Right cardiac atrium (tissue), 5 donors: ENCODE measurements around the gene PFKFB3. TPM values are rescaled to one million over a fixed set of nuclear protein-coding genes. Genes with fewer than 3 reads are reported as not detected.
"Not testable (repeated sequence)": the region's sequence is repeated elsewhere in the genome, so short reads cannot be mapped to it uniquely, and the experiment has no call there.

Experiments used
- ATAC-seq, 2 donors: fragments of 200-7000 bp; cut with Tn5 transposase; one replicate each; pipeline versions ENCODE4 v1.8.0 to v1.9.1; 2020; ENCODE audit warnings: moderate library complexity in 2 of 2, mild to moderate bottlenecking in 1 of 2
- DNase-seq, 3 donors: peaks; one replicate each; pipeline ENCODE4 v3.0.0-alpha.2; 2020
- H3K27ac ChIP-seq: one replicate; pipeline ENCODE4 v1.5.1; 2013; ENCODE audit warnings: mild to moderate bottlenecking, low read length, control low read depth, moderate library complexity
- H3K27me3 ChIP-seq: one replicate; pipeline ENCODE4 v1.6.1; 2013; ENCODE audit not compliant: control insufficient read depth, insufficient read depth
- H3K4me1 ChIP-seq: one replicate; pipeline ENCODE4 v1.6.1; 2013; ENCODE audit warnings: low read length; ENCODE audit not compliant: control insufficient read depth, insufficient read depth
- H3K4me3 ChIP-seq: one replicate; pipeline ENCODE4 v1.5.1; 2013; ENCODE audit warnings: low read length, control low read depth
- H3K9me3 ChIP-seq: one replicate; pipeline ENCODE4 v1.6.1; 2013; ENCODE audit warnings: low read length; ENCODE audit not compliant: control insufficient read depth
- WGBS: extraction: QIAGEN DNeasy Blood & Tissue Kit; methylation state at CpG from one replicate; pipeline ENCODE4 v1.1.7; 2013; 5-methylcytosine and 5-hydroxymethylcytosine counted together
- intact Hi-C, 4 donors: fragments of 100-400 bp; cut with DNase I; formaldehyde crosslinking; loops; one replicate each; pipeline versions ENCODE4 v1.11.0 to v1.14.0; 2022 to 2023
- polyA plus RNA-seq: library from polyadenylated mRNA; stranded (reverse); fragments of 200-250 nt; gene quantifications from one replicate; pipeline ENCODE4 v1.2.3, GENCODE V29; 2013
- total RNA-seq, 4 donors: library from RNA; stranded (reverse); fragmentation: NEBNext Ultra II Directional; extraction: Animal tissue kit (Norgen Biotek cat#: 25700); gene quantifications; one replicate each; pipeline ENCODE4 v1.2.1, GENCODE V29; 2021
- donor health status: healthy with polysubstance abuse.
- donor health status: DM: no; HTN: yes; CAD: no.
- donor health status: DM: no; HTN: no; CAD: no.
- donor health status: DM: no; HTN: yes; CAD: no; lungs with severe emphysema.
- donor health status: DM: yes; HTN: yes; CAD: no.

PFKFB3 gene
- total and polyA plus RNA-seq, 5 donors, result 10.5 to 15.1 (median 11.7) TPM

DNA sequence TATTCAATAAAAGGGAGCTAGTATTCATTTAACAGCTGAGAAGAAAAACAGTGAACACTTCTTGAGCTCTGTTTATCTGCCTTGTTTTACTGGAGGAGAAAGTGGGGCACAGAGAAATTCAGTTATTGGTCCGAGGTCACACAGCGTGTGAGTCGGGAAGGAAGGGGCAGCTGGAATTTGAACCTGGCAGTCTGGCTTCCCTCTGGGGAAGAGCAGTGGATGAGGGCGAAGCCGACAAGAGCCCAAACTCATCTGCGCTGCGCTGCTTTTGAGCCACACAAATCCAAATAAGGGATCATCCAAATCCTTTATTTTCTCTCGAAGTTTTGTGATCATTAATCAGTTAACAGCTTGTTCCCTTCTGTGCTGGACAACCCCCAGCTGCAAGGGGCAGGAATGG, 23.7 kb upstream of the PFKFB3 start:
- H3K27ac ChIP-seq, result no peak overlapping the region
- intact Hi-C loops, result no loop called here
- ATAC-seq (no peak), DNase-seq (no peak)
- H3K4me3 ChIP-seq, result no peak overlapping the region
- WGBS, result 74% methylated on average over 8 of the region's 8 CpGs
- H3K9me3 ChIP-seq, result no peaks in the 10 kb centered on the region
- H3K27me3 ChIP-seq, result no peaks in the 10 kb centered on the region
- H3K4me1 ChIP-seq, result peaks cover 18% of the 10 kb centered on the region

DNA sequence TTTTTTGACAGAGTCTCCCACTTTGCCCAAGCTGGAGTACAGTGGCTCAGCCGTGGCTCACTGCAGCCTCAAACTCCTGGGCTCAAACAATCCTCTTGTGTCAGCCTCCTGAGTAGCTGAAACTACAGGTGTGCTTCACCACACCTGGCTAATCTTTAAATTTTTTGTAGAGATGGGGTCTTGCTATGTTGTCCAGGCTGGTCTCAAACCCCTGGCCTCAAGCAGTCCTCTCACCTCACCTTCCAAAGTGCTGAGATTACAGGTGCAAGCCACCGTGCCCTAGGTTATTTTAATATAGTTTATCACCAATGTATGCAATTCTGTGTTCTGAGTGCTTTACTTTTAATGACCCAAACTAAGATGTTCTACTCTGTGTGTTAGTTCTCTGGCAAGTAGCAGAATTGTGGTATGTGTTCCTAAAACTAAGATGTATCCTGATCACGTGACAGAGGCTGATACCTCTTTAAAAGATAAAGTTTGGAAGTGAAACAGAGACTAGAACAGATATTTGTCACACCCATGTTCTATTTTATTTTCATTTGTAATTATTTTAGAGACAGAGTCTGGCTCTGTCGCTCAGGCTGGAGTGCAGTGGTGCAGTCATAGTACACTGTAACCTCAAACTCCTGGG, 22.1 kb upstream of the PFKFB3 start:
- peak in 1 of 3 donors; percentile 18 for DNase-seq
- H3K9me3 ChIP-seq, result no peaks in the 10 kb centered on the region
- no peaks in the 10 kb centered on the region for H3K27me3 ChIP-seq
- no peak for ATAC-seq
- WGBS, result 89% methylated on average over 4 of the region's 4 CpGs
- peaks cover 13% of the 10 kb centered on the region for H3K4me1 ChIP-seq
- no peak overlapping the region for H3K4me3 ChIP-seq
- intact Hi-C loops, result no loop called here
- H3K27ac ChIP-seq, result no peak overlapping the region

DNA sequence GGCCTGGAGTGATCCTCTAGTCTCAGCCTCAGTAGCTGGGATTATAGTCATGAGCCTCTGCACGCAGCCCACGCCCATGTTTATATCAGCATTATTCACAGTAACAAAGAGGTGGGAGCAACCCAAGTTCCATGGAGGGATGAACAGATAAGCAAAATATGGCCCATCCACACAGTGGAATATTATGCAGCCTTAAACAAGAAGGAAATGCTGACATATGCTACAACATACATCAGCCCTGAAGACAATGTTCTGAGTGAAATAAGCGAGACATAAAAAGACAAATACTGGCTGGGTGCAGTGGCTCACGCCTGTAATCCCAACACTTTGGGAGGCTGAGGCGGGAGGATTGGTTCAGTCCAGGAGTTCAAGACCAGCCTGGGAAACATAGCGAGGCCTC, 21.5 kb upstream of the PFKFB3 start:
- H3K4me1 ChIP-seq, result peaks cover 13% of the 10 kb centered on the region
- DNase-seq (peak in 1 of 3 donors; percentile 4), ATAC-seq (no peak)
- WGBS, result 98% methylated on average over 6 of the region's 6 CpGs
- intact Hi-C loops, result no loop called here
- no peak overlapping the region for H3K4me3 ChIP-seq
- H3K9me3 ChIP-seq, result no peaks in the 10 kb centered on the region
- no peaks in the 10 kb centered on the region for H3K27me3 ChIP-seq
- no peak overlapping the region for H3K27ac ChIP-seq

DNA sequence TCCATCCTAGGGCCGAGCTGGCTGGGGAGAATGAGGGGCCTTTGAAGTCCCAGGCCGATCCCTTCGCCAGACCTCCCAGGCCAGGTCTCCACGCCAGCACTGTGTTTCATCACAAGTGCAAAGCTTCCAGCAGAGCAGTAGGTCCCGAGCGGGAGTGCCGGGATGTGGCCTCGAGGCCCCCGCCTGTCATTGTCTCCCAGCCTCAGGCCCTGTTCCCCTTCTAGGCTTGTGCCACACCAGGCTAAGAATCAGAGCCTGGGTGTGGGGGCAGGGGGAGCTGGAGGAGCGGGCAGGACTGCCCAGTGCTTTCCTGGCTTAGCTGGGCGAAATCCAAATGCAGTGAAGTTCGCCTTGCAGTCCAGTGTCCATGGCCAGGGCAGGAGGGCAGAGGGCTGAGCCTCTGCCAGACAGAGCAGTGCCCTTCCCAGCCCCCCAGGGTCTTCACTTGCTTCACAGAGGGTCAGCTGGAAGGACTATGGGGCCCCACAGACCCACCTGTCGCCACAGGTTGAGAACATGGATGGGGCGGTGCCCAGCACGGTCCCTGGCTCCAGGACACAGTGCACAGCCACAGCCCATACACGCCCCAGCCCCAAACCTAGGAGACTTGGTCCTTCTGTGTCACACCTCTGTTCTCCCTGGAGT, 20.2 kb upstream of the PFKFB3 start:
- peaks cover 10% of the 10 kb centered on the region for H3K4me1 ChIP-seq
- no peaks in the 10 kb centered on the region for H3K9me3 ChIP-seq
- peak in 2 of 3 donors; percentile 50 to 71 for DNase-seq
- H3K4me3 ChIP-seq, result no peak overlapping the region
- intact Hi-C loops, result no loop called here
- no peaks in the 10 kb centered on the region for H3K27me3 ChIP-seq
- no peak overlapping the region for H3K27ac ChIP-seq
- 76% methylated on average over 16 of the region's 16 CpGs for WGBS
- peak; percentile 26 to 44 for ATAC-seq

DNA sequence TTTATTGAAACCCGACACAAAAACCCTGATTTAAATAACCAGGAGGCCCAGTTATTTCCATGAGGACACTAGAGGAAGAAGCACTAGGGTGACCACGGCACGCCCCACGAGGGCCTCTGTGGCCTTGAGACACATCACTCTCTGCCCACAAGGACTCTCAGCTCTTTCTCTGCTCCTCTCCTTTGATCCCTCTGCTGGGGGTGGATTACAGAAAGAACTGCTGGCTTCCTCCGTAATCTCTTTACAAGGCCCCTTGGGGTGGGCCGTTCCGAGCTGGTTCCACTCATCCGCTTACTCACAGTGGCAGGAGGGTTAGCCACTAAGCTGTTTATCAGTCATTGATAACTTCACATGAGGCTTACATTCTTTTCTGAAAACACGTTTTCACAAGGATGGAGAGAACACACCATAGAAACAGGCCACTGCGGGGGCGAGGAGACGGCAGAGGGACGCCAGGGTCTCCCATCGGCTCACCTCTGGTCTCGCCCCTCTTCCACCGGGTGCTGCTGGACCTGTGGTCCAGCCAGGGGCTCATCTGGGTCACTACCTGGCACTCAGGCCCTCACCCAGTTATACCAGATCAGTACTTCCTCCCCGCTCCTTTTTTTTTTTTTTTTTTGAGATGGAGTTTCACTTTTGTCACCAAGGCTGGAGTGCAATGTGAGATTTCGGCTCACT, 17.6 kb upstream of the PFKFB3 start:
- no peak for ATAC-seq
- no peak overlapping the region for H3K4me3 ChIP-seq
- H3K27ac ChIP-seq, result no peak overlapping the region
- no peak for DNase-seq
- no peaks in the 10 kb centered on the region for H3K27me3 ChIP-seq
- no peaks in the 10 kb centered on the region for H3K9me3 ChIP-seq
- intact Hi-C loops, result no loop called here
- no peaks in the 10 kb centered on the region for H3K4me1 ChIP-seq
- WGBS, result 85% methylated on average over 18 of the region's 18 CpGs

DNA sequence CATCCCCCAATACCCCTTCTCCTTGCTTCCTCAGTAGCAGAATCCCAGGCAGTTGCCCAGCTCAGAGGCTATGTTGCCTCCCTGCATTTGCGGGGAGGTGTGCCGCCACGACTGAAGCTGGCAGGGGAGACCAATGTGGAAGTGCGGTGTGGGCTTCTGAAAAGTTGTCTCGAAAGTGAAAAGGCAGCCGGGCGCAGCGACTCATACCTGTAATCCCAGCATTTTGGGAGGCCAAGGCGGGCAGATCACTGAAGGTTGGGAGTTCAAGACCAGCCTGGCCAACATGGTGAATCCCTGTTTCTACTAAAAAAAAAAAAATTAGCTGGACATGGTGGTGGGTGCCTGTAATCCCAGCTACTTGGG, 15.9 kb upstream of the PFKFB3 start:
- Histone ChIP-seq H3K4me3 (no peak overlapping the region), H3K4me1 (no peaks in the 10 kb centered on the region), H3K27me3 (no peaks in the 10 kb centered on the region), H3K9me3 (no peaks in the 10 kb centered on the region), H3K27ac (no peak overlapping the region)
- WGBS, result 87% methylated on average over 9 of the region's 9 CpGs
- DNase-seq, result peak in 1 of 3 donors; percentile 14
- intact Hi-C loops, result no loop called here
- no peak for ATAC-seq

DNA sequence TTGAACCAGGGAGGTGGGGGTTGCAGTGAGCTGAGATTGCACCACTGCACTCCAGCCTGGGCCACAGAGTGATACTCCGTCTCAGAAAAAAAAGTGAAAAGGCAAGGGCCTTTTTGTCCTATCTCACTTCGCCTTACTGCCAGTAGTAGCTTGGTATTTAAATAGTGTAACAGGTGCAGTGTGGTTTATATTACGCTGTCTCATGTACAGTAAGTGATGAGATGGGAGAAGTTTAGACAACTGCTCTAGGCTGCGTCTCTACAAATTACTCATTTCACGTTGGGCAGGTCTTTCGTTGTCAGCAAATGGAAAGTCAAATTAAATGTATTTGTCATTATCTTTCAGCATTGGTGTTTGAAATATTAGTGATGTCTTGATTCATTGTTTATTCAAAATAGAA, 15.5 kb upstream of the PFKFB3 start:
- no peak for DNase-seq
- H3K27me3 ChIP-seq, result no peaks in the 10 kb centered on the region
- no peaks in the 10 kb centered on the region for H3K9me3 ChIP-seq
- no peaks in the 10 kb centered on the region for H3K4me1 ChIP-seq
- no peak overlapping the region for H3K4me3 ChIP-seq
- intact Hi-C loops, result no loop called here
- 95% methylated on average over 6 of the region's 6 CpGs for WGBS
- H3K27ac ChIP-seq, result no peak overlapping the region
- no peak for ATAC-seq

DNA sequence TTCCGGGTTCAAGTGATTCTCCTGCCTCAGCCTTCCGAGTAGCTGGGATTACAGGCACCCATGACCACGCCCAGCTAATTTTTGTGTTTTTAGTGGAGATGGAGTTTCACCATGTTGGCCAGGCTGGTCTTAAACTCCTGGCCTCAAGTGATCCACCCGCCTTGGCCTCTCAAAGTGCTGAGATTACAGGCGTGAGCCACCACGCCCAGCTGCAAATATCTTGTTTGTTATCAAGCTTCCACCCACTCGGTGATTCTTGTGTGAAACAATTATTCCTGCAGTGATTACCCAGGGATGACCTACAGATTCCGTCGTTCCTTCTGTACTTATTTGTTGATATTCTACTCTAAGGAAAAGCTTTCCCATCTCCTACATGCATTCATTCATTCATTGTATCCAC, 12.7 kb upstream of the PFKFB3 start:
- 89% methylated on average over 9 of the region's 9 CpGs for WGBS
- H3K4me1 ChIP-seq, H3K27me3 ChIP-seq, intact Hi-C loops, H3K4me3 ChIP-seq, H3K27ac ChIP-seq, H3K9me3 ChIP-seq, ATAC-seq: not testable (repeated sequence)
- DNase-seq, result peak in 1 of 3 donors; percentile 10

DNA sequence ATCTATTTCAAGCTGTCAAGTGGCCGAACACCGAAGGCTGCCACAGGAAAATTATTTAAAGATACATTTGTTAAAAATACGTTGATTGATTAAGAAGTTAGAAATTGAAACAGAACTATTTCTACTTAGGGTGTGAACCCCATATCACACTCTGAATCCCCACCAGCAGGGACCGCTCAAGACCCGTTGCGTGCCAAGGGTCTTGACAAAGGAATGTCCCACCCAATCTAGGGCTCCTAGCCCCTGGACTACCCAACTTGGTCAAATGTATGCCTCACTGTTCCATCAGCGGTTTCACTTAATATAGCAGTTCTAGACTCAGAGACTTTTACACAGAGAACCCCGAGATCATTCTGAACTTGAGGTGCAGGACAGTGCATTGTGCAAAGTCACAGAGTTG, 11.6 kb upstream of the PFKFB3 start:
- intact Hi-C loops, result no loop called here
- WGBS, result 78% methylated on average over 8 of the region's 8 CpGs
- no peaks in the 10 kb centered on the region for H3K9me3 ChIP-seq
- H3K27ac ChIP-seq, result no peak overlapping the region
- no peak for ATAC-seq
- DNase-seq, result peak in 1 of 3 donors; percentile 20
- peaks cover 5% of the 10 kb centered on the region for H3K4me1 ChIP-seq
- H3K27me3 ChIP-seq, result no peaks in the 10 kb centered on the region
- no peak overlapping the region for H3K4me3 ChIP-seq

DNA sequence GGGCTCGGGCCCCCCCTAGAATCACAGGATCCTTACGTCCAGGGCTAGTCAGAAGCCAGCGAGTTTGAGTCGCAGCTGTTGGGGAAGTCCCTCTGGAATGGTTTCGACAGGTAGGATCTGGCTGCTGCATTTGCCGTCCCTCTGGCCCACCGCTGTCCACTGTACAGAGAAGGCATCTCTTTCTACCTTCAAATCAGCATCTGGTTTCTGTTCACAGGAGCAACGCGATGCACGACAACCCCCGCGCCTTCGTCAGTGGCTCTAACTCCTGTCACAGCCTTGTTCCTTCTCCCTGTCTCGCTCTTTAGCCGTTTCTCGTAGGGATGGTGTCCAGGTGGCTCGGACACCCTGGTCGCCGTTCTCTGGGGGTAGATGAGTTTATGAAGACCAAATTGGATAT, 11.2 kb upstream of the PFKFB3 start:
- no peak for ATAC-seq
- H3K9me3 ChIP-seq, result no peaks in the 10 kb centered on the region
- intact Hi-C loops, result no loop called here
- H3K4me1 ChIP-seq, result peaks cover 5% of the 10 kb centered on the region
- H3K27ac ChIP-seq, result no peak overlapping the region
- peak in 1 of 3 donors; percentile 60 for DNase-seq
- 84% methylated on average over 19 of the region's 19 CpGs for WGBS
- H3K27me3 ChIP-seq, result no peaks in the 10 kb centered on the region
- H3K4me3 ChIP-seq, result no peak overlapping the region

DNA sequence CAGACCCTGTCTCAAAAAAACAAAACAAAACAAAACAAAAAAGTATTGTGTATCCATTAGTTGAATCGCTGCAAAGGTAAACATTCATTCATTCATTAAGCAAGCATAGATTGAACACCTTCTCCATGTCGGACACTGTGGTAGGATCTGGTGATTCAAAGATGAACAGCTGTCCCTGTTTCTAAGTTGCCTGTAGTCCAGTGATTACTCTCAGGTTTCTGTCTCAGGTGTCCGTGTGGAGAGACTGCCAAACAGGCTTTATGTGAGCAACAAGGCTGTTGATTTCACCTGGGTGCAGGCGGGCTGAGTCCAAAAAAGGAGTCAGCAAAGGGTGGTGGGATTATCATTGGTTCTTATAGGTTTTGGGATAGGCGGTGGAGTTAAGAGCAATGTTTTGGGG, 9.4 kb upstream of the PFKFB3 start:
- intact Hi-C loops, DNase-seq, ATAC-seq, H3K27me3 ChIP-seq, H3K4me3 ChIP-seq, H3K4me1 ChIP-seq, H3K9me3 ChIP-seq, H3K27ac ChIP-seq: not testable (repeated sequence)
- 99% methylated on average over 5 of the region's 5 CpGs for WGBS
